ENCODE results near the gene CNKSR3.

DNA sequence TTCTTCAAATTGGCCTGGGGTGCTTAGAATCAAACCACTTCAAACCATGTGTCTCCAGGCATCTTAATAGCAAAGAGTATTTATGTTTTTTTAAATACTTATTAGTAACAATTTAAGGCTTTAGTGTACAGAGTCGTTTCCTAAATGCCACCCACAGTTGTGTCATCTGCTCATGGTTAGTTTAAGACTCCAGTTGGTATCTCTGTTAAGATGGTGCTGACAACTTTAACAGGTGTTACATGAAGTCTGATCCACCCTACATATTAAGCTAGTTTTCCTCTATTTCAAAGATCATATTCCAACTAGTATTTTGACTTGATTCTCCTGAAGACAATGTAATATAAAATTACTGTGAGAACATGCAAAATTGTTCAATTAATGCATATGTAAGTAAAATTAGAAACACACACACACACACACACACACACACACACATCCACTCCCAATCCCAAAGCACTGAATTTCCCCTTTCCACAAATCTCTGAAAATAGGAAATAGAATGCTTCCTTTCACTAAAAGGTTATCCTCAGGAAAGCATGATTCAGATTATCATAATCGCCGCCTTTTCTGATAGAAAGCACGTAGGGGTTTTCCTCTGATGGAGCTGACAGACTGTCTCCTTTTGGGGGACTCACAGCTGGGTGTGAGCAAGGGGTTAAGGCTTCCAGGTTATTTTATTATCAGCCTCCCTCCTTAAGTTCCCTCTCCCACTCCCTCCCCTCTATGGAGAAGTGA is 10.5 kb downstream of the CNKSR3 start:
- TF ChIP-seq, protein P1, sequence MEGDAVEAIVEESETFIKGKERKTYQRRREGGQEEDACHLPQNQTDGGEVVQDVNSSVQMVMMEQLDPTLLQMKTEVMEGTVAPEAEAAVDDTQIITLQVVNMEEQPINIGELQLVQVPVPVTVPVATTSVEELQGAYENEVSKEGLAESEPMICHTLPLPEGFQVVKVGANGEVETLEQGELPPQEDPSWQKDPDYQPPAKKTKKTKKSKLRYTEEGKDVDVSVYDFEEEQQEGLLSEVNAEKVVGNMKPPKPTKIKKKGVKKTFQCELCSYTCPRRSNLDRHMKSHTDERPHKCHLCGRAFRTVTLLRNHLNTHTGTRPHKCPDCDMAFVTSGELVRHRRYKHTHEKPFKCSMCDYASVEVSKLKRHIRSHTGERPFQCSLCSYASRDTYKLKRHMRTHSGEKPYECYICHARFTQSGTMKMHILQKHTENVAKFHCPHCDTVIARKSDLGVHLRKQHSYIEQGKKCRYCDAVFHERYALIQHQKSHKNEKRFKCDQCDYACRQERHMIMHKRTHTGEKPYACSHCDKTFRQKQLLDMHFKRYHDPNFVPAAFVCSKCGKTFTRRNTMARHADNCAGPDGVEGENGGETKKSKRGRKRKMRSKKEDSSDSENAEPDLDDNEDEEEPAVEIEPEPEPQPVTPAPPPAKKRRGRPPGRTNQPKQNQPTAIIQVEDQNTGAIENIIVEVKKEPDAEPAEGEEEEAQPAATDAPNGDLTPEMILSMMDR (conservative IDR thresholded peaks at IDR 0.05; ENCODE audit: low read depth, low read length), result no peak
- TF ChIP-seq EZH2 (IDR thresholded peaks at IDR 0.05; ENCODE audit: borderline replicate concordance, low read depth, low read length, poor library complexity, severe bottlenecking), result no peak
